Adrenal gland (tissue), 5 donors: ENCODE results near the gene MGRN1.

Source experiments
- POLR2A ChIP-seq, 2 donors: fragments of 450-650 bp; IDR thresholded peaks; one replicate each; pipeline ENCODE4 v1.6.1; 2017; ENCODE audit warnings: antibody characterized with exemption in 2 of 2, mild to moderate bottlenecking in 2 of 2, moderate library complexity in 1 of 2
- TF ChIP-seq, protein P1 (sequence below), 6 experiments: fragments of 450-650 bp in 4 of 6; fragments of 200-600 bp in 2 of 6; sonication (generic) in 1 of 6; IDR thresholded peaks; 1 replicate in 5 of 6; 2 replicates in 1 of 6; pipeline versions ENCODE4 v1.5.1 to v1.8.0; 2016 to 2021; ENCODE audit warnings: antibody characterized with exemption in 6 of 6, mild to moderate bottlenecking in 2 of 6, moderate library complexity in 1 of 6
- donor health status: DM: no; HTN: no; CAD: no.

DNA sequence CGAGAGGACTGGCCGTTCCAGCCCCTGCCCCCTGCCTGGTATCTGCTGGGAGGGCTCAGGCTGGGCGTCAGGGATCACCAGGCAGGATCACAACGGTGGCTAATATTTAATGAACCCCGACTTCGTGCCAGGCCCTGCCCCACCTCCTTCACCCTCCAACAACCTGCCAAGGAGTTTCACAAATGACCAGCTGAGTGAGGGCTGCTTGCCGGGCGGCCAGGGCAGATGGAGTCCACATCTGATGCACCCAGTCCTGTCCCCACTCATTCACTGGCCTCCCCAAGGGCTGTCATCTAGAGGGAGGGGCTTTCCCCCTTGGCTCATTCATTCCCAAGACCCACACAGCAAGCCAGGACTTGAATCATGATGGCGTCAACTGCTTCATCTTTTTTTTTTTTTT is 27.5 kb upstream of the MGRN1 start:
- TF ChIP-seq POLR2A (IDR thresholded peaks at IDR 0.05): no peak
- TF ChIP-seq, protein P1, sequence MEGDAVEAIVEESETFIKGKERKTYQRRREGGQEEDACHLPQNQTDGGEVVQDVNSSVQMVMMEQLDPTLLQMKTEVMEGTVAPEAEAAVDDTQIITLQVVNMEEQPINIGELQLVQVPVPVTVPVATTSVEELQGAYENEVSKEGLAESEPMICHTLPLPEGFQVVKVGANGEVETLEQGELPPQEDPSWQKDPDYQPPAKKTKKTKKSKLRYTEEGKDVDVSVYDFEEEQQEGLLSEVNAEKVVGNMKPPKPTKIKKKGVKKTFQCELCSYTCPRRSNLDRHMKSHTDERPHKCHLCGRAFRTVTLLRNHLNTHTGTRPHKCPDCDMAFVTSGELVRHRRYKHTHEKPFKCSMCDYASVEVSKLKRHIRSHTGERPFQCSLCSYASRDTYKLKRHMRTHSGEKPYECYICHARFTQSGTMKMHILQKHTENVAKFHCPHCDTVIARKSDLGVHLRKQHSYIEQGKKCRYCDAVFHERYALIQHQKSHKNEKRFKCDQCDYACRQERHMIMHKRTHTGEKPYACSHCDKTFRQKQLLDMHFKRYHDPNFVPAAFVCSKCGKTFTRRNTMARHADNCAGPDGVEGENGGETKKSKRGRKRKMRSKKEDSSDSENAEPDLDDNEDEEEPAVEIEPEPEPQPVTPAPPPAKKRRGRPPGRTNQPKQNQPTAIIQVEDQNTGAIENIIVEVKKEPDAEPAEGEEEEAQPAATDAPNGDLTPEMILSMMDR (IDR thresholded peaks at IDR 0.05): no peak
